Kidney epithelial cell (primary cell): ENCODE measurements around the gene CHRNB1. TPM values are rescaled to one million over a fixed set of nuclear protein-coding genes. Genes with fewer than 3 reads are reported as not detected.
"Not testable (repeated sequence)": the region's sequence is repeated elsewhere in the genome, so short reads cannot be mapped to it uniquely, and the experiment has no call there.

Source experiments
- DNase-seq: peaks from one replicate; pipeline ENCODE4 v3.0.0-alpha.2; 2010; ENCODE audit warnings: low read depth
- H3K27me3 ChIP-seq: 2 replicates; pipeline ENCODE4 v1.6.0; 2011; ENCODE audit warnings: low read length; ENCODE audit not compliant: control insufficient read depth, insufficient read depth
- H3K36me3 ChIP-seq: 2 replicates; pipeline ENCODE4 v1.5.1; 2011; ENCODE audit warnings: low read length; ENCODE audit not compliant: control insufficient read depth, insufficient read depth
- H3K4me3 ChIP-seq: 2 replicates; pipeline ENCODE4 v1.5.1; 2011; ENCODE audit warnings: low read depth, mild to moderate bottlenecking, control low read depth, low read length
- total RNA-seq: library from RNA; depleted of rRNA; stranded (reverse); fragments of >200 nt; gene quantifications from 2 replicates; pipeline ENCODE4 v1.2.3, GENCODE V29; 2015
- TF ChIP-seq, protein P1 (sequence below): IDR thresholded peaks from 2 replicates; pipeline ENCODE4 v1.5.1; 2011; ENCODE audit warnings: mild to moderate bottlenecking, moderate library complexity, low read length, control low read depth, inconsistent platforms; ENCODE audit not compliant: insufficient read depth, poor library complexity, severe bottlenecking

CHRNB1 gene
- total RNA-seq, 1 donor from 2014 or later: 21.6 TPM

DNA sequence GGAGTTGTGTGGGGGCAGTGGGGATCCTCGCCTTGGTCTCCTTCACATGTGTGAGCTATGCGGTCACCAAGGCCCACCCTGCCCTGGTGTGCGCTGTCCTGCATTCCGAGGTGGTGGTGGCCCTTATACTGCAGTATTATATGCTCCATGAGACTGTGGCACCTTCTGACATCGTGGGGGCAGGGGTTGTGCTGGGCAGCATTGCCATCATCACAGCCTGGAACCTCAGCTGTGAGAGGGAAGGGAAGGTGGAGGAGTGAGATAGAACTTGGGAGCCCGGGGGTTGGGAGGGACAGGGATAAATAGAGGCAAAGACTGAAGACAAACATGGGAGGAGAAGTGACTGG is 37.9 kb downstream of the CHRNB1 start:
- DNase-seq, H3K27me3 ChIP-seq, H3K4me3 ChIP-seq, H3K36me3 ChIP-seq: not testable (repeated sequence)

DNA sequence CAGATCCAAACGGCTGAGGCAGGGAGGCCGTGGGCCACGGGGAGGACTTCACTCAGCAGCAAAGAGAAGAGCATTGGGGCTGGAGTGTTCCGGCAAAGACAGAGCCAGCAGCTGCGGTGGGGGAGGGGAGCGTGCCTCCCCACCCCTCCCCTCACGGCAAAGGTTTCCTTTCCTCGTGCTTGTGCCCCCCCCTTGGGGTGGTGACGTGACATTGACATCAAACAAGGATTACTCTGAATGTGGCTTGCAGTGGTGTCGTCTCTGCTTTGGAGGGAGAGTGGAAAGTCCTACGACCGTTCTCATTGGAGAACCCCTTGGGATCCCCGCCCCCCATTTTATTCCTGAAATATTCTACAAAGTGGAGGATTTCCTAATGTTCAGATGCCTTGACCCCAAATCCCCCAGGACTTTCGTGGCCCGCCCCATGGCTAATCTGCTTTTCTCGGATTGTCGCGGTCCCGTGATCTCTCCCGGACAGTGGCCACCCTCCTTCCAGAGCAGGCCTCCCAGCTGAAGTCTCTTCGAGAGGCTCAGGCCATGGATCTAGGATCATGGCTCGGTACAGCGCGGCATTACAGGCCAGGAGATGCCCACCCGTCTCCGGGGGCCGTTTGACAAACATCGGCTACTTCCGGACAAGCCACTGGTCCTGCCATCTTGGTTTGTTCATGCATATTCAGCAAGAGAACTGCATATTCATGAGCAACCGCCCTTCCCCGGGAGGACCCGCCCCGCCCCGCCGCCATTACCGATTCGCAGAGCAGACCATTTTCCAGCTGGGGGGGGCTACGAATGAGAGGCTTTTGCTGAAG is 38.6 kb downstream of the CHRNB1 start:
- TF ChIP-seq, protein P1, sequence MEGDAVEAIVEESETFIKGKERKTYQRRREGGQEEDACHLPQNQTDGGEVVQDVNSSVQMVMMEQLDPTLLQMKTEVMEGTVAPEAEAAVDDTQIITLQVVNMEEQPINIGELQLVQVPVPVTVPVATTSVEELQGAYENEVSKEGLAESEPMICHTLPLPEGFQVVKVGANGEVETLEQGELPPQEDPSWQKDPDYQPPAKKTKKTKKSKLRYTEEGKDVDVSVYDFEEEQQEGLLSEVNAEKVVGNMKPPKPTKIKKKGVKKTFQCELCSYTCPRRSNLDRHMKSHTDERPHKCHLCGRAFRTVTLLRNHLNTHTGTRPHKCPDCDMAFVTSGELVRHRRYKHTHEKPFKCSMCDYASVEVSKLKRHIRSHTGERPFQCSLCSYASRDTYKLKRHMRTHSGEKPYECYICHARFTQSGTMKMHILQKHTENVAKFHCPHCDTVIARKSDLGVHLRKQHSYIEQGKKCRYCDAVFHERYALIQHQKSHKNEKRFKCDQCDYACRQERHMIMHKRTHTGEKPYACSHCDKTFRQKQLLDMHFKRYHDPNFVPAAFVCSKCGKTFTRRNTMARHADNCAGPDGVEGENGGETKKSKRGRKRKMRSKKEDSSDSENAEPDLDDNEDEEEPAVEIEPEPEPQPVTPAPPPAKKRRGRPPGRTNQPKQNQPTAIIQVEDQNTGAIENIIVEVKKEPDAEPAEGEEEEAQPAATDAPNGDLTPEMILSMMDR: no peak
- Histone ChIP-seq H3K36me3 (no peaks in the 10 kb centered on the region), H3K27me3 (no peaks in the 10 kb centered on the region), H3K4me3 (peak overlapping the region; percentile 82)
- DNase-seq: peak; percentile 65

DNA sequence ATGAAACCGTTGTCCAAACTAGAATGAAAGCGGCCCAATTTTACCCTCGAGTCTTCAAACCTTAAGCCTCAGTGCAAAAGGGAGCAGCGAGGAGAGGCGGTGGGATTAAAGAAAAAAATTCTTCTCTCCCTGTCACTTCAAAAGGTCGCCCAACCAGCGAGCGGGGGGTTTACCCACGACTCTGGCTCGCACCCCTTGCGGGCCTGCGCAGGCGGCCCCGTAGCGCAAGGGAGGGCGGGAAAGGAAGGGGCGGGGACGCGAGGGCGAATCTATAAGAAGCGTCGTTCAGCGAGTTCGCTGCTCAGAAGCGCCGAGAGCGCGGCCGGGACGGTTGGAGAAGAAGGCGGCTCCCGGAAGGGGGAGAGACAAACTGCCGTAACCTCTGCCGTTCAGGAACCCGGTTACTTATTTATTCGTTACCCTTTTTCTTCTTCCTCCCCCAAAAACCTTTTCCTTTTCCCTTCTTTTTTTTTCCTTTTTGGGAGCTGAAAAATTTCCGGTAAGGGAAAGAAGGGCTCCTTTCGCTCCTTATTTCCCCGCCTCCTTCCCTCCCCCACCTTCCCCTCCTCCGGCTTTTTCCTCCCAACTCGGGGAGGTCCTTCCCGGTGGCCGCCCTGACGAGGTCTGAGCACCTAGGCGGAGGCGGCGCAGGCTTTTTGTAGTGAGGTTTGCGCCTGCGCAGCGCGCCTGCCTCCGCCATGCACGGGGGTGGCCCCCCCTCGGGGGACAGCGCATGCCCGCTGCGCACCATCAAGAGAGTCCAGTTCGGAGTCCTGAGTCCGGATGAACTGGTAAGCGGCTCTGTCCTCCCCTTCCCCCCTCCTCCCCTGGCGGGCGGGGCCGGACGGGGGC is 39.4 kb downstream of the CHRNB1 start, which contains the start of gene POLR2A:
POLR2A (plus strand) TSS at position 300 of the 852 bp plus-strand sequence.
- DNase-seq: peak; percentile 81
- TF ChIP-seq, protein P1: no peak
- peak within 1 kb of the TSS; percentile 82 for H3K4me3 ChIP-seq
- H3K36me3 ChIP-seq: no peaks in the 10 kb centered on the region
- H3K27me3 ChIP-seq: no peaks in the 10 kb centered on the region

DNA sequence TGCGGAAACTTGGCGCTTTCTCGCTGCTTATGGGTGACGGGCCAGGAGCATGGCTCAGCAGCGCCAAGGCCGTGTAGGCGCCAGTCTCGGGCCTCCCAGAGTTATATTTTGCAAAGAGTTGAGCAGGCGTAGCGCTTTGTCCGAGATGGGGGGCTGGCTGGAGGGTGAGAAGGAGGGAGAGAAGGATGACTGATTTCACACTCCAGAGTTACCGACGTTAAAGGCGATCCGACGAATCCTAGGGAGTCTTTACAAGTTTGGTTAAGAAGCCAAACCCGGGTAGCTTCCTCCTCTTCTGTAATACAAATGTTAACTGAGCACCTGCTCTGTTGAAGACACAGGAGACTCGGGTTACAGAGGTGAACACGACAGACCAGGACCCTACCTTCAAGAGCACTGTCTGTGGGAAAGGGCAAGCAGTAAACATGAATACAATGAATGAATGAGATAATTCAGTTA is 40.1 kb downstream of the CHRNB1 start:
- no peak for DNase-seq
- TF ChIP-seq, protein P1: no peak
- Histone ChIP-seq H3K4me3 (peak overlapping the region; percentile 61), H3K27me3 (no peaks in the 10 kb centered on the region), H3K36me3 (no peaks in the 10 kb centered on the region)

DNA sequence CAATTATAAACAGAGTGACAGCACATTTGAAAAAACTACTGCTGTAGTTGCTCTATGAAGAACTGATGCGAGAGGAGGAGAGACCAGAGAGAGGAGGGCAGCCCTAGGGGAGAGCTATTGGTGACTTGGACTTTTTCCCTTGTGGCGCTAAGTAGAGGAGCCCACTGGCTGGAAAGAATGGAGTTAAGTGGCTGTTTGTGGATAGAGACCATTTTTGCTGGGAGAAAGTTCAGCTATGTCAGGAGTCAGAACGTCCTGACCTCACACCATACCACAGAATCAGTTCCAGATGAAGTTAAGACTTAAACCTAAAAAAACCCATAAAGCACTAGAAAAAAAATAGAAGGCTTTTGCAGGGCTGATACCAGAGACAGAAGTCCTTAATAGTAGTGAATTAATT is 41.3 kb downstream of the CHRNB1 start:
- Histone ChIP-seq H3K4me3 (peak overlapping the region; percentile 25), H3K27me3 (no peaks in the 10 kb centered on the region), H3K36me3 (no peaks in the 10 kb centered on the region)
- DNase-seq: no peak
- TF ChIP-seq, protein P1: no peak

DNA sequence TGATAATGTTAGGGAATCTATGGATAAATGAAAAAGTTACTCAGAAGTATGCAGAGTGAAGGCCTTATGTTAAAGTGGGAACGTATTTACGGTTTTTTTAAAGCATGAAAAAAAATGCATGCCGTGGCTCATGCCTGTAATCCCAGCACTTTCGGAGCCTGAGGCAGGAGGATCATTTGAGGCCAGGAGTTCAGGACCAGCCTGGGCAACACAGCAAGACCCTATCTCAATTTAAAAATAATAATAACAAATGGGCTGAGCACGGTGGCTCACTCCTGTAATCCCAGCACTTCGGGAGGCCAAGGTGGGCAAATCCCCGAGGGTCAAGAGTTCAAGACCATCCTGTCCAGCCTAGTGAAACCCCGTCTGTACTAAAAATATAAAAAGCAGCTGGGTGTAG is 45.3 kb downstream of the CHRNB1 start:
- TF ChIP-seq, protein P1: no peak
- DNase-seq: no peak
- no peaks in the 10 kb centered on the region for H3K36me3 ChIP-seq
- no peaks in the 10 kb centered on the region for H3K27me3 ChIP-seq
- no peak overlapping the region for H3K4me3 ChIP-seq
